Measurements from ENCODE around the gene MAP1B.
"Not testable (repeated sequence)": the region's sequence is repeated elsewhere in the genome, so short reads cannot be mapped to it uniquely, and the experiment has no call there.

Gene MAP1B

GRCh38 chr5:72154076-72154756, 46.9 kb downstream of the MAP1B start:
- no peak for DNase-seq (ENCODE audit: low read depth, low spot score)
- H3K4me3 ChIP-seq (ENCODE audit: low read length) = no peak overlapping the region

DNA sequence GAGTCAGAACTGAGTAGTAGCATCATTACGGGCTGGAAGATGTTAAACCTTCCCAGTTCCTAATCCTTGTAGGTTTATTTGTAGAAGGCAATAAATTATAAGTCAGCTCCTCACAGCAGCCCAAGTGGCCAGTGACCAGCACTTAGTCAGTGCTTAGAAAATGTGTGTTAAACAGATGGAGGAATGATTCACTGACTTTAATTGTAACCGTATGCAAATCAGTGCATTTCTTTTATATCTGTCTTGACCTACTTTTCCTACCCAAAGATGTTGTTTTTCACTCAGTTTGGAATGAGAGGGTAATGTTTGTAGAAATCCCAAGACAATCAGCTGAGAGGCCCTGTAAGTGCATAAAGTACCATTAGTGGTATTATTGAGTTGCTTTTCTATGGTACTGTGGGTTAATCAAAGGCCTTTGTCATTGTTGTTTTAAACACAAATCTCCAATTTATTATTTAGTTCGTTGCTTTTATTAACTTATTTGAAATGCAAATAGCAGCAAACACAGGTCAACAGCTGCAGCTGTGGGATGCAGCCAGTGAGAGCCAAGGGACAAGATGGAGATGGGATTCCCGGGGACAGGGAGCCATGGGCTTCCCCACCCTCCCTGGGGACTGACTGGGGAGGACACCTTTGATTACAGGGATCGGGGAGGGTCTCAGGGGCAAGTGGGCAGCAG, 49.8 kb downstream of the MAP1B start:
- H3K4me3 ChIP-seq (ENCODE audit: low read length) = no peak overlapping the region
- no peak for DNase-seq (ENCODE audit: low read depth, low spot score)

- DNase-seq (ENCODE audit: low read depth, low spot score) = no peak
- no peak overlapping the region for H3K4me3 ChIP-seq (ENCODE audit: low read length)
Observed at GRCh38 chr5:72157625-72157962, 50.3 kb downstream of the MAP1B start.

- DNase-seq (ENCODE audit: low read depth, low spot score) = no peak
- H3K4me3 ChIP-seq (ENCODE audit: low read length) = no peak overlapping the region
Observed at GRCh38 chr5:72159501-72159911, 52.2 kb downstream of the MAP1B start.

- H3K4me3 ChIP-seq (ENCODE audit: low read length) = no peak overlapping the region
- DNase-seq (ENCODE audit: low read depth, low spot score) = no peak
Observed at GRCh38 chr5:72160329-72160728, 53.1 kb downstream of the MAP1B start.

DNA sequence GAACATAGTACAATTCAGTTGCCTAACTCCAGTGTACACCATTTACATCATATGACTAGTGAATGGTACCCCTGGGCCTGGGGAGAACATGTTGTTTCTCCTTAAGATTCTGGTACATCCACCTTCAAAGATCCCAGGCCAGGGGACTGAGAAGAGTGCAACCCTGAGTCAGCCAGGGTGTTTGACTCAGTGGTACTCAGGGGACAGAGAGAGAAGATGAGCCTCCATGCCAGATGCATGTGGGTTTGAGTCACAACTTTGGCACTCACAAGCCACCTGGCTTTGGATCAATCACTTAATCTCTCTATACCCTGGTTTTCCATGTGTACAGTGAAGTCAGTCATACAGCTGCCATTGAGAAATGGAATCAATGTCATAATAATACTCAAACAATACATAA, 53.7 kb downstream of the MAP1B start:
- DNase-seq (ENCODE audit: low read depth, low spot score) = no peak
- H3K4me3 ChIP-seq (ENCODE audit: low read length) = no peak overlapping the region

DNA sequence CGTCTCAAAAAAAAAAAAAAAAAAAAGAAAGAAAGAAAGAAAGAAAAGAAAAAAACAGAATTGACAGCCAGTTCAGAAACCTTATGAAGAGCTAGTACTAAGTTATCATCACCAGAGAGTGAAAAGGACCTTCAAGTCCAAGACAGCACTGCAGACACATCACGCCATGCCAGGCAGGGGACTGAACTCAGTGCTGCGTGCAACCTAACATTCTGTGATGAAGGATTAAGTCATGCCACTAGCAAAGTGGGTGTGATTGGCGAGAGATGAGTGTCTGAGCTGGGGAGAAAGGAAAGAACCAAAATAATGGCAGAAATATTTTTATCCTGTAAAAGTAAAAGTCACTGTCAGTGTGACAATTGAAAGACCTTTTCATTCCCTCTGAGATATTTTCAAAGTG, 54.7 kb downstream of the MAP1B start:
- DNase-seq (ENCODE audit: low read depth, low spot score) = no peak

GRCh38 chr5:72163349-72163983, 56.2 kb downstream of the MAP1B start:
- no peak for DNase-seq (ENCODE audit: low read depth, low spot score)
- no peak overlapping the region for H3K4me3 ChIP-seq (ENCODE audit: low read length)

More for the DNA sequence above, 54.7 kb downstream of the MAP1B start:
- no peak overlapping the region for H3K4me3 ChIP-seq (ENCODE audit: low read length)

DNA sequence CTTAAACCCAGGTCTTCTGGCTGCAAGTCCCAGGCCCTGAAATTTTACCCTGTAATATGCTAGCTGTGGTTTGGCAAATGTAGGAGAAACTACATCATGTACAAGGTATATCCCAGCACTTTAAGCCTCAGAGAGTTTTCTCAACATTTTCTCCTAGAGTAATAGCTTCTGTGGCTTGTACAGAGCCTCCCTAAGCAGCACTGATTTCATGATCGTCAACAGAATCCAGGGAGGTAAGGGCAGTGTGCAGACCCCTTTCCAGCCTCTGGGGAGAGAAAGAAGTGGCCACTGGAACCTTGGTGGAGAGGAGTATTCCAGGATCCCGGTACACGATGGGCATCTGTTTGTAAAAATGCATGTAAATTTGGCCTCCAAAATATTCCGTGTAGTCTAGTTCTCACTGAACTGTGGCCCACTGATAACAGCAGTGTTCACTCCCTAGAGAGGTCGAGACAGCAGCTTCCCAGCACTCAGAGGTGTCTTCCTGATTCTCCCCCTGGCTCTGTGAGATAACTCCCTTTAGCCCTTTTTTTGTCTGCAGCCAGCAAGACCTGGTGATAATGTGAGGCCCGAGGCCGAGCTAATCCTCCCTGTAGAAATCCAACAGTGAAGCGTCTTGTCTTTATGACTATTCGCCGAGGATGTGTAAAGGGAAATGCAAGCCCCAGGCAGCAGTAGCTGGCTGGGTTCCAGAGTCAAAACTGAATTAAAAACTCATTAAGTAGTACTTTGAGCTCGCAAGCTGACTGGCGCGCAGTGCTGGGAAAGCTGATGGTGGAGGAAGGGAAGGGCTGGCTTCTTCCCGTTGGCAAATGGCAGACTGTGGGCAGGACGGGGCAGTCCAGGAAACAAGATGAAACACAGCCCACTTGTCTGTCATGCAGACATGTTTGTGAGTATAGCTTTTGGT, 59.0 kb downstream of the MAP1B start:
- DNase-seq (ENCODE audit: low read depth, low spot score) = no peak
- H3K4me3 ChIP-seq (ENCODE audit: low read length) = no peak overlapping the region

- no peak for DNase-seq (ENCODE audit: low read depth, low spot score)
- H3K4me3 ChIP-seq (ENCODE audit: low read length) = no peak overlapping the region
Observed at GRCh38 chr5:72167257-72167656, 60.0 kb downstream of the MAP1B start.

- DNase-seq (ENCODE audit: low read depth, low spot score) = no peak
- no peak overlapping the region for H3K4me3 ChIP-seq (ENCODE audit: low read length)
Observed at GRCh38 chr5:72167804-72168203, 60.5 kb downstream of the MAP1B start.

DNA sequence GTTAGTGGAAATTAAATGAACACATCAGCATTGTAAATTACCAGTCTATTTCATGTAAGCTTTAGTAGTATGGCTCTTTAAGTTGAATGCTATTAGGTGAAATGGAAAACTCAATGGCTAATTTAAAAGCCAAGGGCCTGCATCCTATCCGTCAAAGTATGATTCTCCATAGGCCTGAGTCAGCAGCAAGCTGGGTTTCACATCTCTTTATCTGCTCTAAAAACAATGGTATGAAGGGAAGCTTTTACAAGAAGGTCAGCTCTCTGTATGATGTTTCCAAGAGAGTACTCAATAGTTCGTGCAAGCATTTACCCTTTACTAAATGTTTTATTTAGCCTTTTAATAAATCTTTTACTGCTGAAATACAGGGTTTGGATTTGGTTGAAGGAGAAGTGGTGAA, 62.8 kb downstream of the MAP1B start:
- no peak overlapping the region for H3K4me3 ChIP-seq (ENCODE audit: low read length)
- DNase-seq (ENCODE audit: low read depth, low spot score) = no peak

GRCh38 chr5:72171181-72171580, 63.9 kb downstream of the MAP1B start:
- not testable (repeated sequence) for H3K4me3 ChIP-seq (ENCODE audit: low read length); DNase-seq (ENCODE audit: low read depth, low spot score)

- no peak for DNase-seq (ENCODE audit: low read depth, low spot score)
Observed at GRCh38 chr5:72171667-72172066, 64.4 kb downstream of the MAP1B start.

DNA sequence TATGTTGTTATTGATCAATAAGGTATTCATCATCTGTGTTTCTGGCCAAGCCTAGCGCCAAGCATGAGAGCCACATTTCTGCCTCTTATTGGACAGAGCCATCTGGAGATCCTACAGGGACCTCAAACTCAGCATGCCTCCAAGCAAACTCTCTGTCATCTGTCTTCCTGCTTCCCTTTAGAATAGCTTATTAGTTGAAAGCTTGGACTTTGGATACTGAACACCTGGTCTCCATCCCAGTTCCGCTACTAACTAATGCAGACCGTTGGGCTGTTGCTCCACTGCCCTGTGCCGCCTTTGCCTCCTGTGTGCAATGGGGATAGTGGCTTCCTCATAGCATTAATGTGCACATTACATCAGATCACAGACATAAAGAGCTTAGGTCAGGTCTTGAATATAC, 65.5 kb downstream of the MAP1B start:
- no peak for DNase-seq (ENCODE audit: low read depth, low spot score)
- H3K4me3 ChIP-seq (ENCODE audit: low read length) = no peak overlapping the region

More at GRCh38 chr5:72171667-72172066, 64.4 kb downstream of the MAP1B start:
- no peak overlapping the region for H3K4me3 ChIP-seq (ENCODE audit: low read length)

DNA sequence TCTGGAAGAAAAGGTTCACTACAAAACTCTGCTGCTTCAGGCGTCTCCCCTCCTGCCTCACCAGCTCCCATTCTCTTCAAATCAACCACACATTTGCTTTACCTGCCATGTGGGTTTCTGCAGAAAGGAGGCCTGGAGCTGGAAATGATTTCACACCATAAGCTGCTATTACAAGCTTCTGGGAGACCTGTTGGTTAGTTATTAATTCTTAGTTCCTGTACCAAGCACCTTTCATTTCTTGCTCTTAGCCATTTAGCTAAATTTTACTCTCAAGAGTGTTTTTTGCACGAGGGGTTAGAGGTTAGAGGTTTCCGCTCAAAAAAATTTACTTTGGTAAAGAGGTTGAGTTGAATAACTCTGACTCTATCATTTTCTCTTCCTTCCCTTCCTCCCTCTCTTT, 70.3 kb downstream of the MAP1B start:
- H3K4me3 ChIP-seq (ENCODE audit: low read length) = no peak overlapping the region
- DNase-seq (ENCODE audit: low read depth, low spot score) = no peak

GRCh38 chr5:72179028-72179815, 71.9 kb downstream of the MAP1B start:
- no peak overlapping the region for H3K4me3 ChIP-seq (ENCODE audit: low read length)
- DNase-seq (ENCODE audit: low read depth, low spot score) = no peak

DNA sequence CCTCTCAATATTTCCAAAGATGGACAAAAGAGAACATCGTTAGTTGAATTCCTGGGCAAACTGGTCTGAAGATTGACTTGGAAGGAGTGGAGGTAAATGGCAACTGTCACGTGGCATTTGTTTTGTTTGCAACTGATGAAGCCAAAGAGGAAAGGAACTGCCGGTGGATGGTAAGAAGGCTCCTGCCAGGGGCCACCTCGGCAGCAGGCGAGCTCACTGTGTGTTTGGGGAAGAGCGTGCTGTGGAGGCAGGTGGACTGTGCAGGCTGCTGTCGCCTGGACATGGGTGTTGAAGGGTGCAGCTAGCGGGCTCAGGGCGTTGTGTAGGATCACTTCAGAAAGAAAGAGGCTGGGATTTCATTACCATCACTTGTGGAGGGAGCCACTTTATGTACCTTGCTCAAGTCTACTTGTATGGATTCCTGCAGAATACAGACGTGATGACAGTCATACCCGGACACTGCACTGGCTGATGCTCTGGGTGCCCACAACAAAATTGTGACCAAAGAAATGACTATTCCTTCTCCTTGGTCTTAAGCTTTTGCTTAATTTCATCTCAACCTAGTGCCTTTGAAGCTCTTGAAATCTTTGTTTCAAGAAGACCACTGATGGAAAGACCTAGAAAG, 72.7 kb downstream of the MAP1B start:
- no peak overlapping the region for H3K4me3 ChIP-seq (ENCODE audit: low read length)

More for the DNA sequence above, 72.7 kb downstream of the MAP1B start:
- DNase-seq (ENCODE audit: low read depth, low spot score) = no peak

Data from Jurkat, Clone E6-1 (cell line).